ENCODE measurements around the gene LEMD2.

Gene LEMD2

DNA sequence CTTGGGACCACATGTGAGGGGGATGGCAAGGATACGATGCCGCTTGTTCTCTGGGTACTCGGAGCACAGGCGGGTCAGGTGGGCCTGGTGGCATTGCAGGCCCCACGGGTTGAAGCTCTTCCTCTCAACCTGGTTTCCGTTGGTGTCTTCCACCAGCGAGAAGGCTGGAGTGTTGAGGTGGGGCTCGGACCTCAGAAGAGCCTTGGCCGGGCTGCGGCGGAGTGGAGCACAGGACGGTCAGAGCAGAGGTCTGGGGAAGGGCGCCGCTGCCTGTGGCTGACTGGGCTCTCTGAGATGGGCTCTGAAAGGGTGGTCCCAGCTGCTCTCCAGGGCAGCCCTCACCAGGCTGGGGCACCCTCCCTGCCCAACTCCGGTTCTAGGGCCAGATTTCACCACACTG, 62.2 kb downstream of the LEMD2 start:
- DNase-seq (ENCODE audit: low spot score) (no peak), ATAC-seq (ENCODE audit: low read depth) (no peak)
- H3K9me3 ChIP-seq (ENCODE audit: severe bottlenecking): no peaks in the 10 kb centered on the region
- peaks cover 5% of the 10 kb centered on the region for H3K27me3 ChIP-seq (ENCODE audit: insufficient read depth, poor library complexity, severe bottlenecking)
- no peaks in the 10 kb centered on the region for H3K4me1 ChIP-seq (ENCODE audit: insufficient read depth, poor library complexity, severe bottlenecking)
- no peak overlapping the region for H3K4me3 ChIP-seq (ENCODE audit: severe bottlenecking)
- H3K27ac ChIP-seq (ENCODE audit: poor library complexity, severe bottlenecking): no peak overlapping the region
- TF ChIP-seq, protein P1, sequence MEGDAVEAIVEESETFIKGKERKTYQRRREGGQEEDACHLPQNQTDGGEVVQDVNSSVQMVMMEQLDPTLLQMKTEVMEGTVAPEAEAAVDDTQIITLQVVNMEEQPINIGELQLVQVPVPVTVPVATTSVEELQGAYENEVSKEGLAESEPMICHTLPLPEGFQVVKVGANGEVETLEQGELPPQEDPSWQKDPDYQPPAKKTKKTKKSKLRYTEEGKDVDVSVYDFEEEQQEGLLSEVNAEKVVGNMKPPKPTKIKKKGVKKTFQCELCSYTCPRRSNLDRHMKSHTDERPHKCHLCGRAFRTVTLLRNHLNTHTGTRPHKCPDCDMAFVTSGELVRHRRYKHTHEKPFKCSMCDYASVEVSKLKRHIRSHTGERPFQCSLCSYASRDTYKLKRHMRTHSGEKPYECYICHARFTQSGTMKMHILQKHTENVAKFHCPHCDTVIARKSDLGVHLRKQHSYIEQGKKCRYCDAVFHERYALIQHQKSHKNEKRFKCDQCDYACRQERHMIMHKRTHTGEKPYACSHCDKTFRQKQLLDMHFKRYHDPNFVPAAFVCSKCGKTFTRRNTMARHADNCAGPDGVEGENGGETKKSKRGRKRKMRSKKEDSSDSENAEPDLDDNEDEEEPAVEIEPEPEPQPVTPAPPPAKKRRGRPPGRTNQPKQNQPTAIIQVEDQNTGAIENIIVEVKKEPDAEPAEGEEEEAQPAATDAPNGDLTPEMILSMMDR (IDR thresholded peaks at IDR 0.05; ENCODE audit: poor library complexity, severe bottlenecking): no peak
- no peaks in the 10 kb centered on the region for H3K36me3 ChIP-seq (ENCODE audit: low read depth)

DNA sequence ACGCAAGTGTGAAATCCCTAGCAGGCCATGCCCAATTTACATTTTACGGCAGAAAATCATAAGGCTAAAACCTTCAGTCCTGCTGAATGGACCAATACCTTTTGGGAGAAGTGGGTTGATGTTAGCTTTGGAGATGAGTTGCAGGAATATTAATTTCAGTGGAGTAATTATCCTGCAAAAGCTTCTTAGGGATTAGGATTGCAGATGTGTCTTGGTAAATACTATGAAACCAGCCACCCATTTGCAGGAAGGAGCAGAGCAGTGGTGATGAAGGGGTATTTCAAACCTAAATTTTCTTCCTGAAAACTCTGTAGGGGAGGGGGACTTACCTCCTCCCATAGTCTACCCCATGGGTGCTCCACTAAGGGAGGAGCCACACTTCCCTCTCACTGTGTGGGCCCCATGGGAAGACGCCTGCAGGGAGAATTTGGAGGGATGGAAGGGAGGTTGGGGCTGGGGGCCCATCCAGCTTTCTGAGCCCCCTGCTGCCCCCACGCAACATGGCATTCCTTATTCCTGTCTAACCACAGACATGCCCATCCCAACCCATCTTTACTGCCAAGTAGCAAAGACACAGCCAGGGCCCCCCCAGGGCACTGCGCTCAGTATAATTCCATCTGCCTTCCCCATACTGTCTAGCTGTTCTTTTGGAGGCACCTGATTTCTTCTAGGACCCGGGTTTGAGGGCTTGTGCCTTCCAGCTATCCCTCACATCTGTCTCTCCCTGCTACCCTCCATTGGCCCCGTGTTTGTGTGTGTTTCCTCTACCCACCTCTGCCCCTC, 62.8 kb downstream of the LEMD2 start:
- Histone ChIP-seq H3K27me3 (ENCODE audit: insufficient read depth, poor library complexity, severe bottlenecking) (peaks cover 5% of the 10 kb centered on the region), H3K27ac (ENCODE audit: poor library complexity, severe bottlenecking) (no peak overlapping the region), H3K4me1 (ENCODE audit: insufficient read depth, poor library complexity, severe bottlenecking) (no peaks in the 10 kb centered on the region), H3K4me3 (ENCODE audit: severe bottlenecking) (no peak overlapping the region), H3K9me3 (ENCODE audit: severe bottlenecking) (no peaks in the 10 kb centered on the region), H3K36me3 (ENCODE audit: low read depth) (no peaks in the 10 kb centered on the region)
- DNase-seq (ENCODE audit: low spot score) (no peak), ATAC-seq (ENCODE audit: low read depth) (no peak)
- TF ChIP-seq, protein P1 (IDR thresholded peaks at IDR 0.05; ENCODE audit: poor library complexity, severe bottlenecking): no peak

DNA sequence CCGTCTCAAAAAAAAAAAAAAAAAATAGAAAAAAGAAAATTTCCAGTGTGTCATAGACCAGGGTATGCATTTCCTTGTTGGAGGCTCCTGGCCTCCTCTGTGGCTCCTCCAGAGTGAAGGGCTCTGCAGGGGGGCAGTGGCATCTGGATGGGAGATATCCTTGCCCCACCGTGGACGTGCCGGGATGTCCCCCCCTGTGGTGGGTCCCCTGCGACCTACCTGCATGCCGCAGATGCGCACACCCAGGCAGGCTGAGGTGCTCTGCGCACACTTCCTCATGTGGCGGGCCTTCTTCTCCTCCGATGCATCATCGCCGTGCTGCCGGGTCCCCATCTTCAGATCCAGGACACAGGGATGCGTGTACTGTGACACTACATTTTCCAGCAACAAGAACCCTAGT, 63.7 kb downstream of the LEMD2 start:
- Histone ChIP-seq H3K4me3 (ENCODE audit: severe bottlenecking) (no peak overlapping the region), H3K27me3 (ENCODE audit: insufficient read depth, poor library complexity, severe bottlenecking) (peaks cover 5% of the 10 kb centered on the region), H3K9me3 (ENCODE audit: severe bottlenecking) (no peaks in the 10 kb centered on the region), H3K27ac (ENCODE audit: poor library complexity, severe bottlenecking) (no peak overlapping the region), H3K4me1 (ENCODE audit: insufficient read depth, poor library complexity, severe bottlenecking) (no peaks in the 10 kb centered on the region), H3K36me3 (ENCODE audit: low read depth) (no peaks in the 10 kb centered on the region)
- ATAC-seq (ENCODE audit: low read depth) (no peak), DNase-seq (ENCODE audit: low spot score) (no peak)
- TF ChIP-seq, protein P1 (IDR thresholded peaks at IDR 0.05; ENCODE audit: poor library complexity, severe bottlenecking): no peak

DNA sequence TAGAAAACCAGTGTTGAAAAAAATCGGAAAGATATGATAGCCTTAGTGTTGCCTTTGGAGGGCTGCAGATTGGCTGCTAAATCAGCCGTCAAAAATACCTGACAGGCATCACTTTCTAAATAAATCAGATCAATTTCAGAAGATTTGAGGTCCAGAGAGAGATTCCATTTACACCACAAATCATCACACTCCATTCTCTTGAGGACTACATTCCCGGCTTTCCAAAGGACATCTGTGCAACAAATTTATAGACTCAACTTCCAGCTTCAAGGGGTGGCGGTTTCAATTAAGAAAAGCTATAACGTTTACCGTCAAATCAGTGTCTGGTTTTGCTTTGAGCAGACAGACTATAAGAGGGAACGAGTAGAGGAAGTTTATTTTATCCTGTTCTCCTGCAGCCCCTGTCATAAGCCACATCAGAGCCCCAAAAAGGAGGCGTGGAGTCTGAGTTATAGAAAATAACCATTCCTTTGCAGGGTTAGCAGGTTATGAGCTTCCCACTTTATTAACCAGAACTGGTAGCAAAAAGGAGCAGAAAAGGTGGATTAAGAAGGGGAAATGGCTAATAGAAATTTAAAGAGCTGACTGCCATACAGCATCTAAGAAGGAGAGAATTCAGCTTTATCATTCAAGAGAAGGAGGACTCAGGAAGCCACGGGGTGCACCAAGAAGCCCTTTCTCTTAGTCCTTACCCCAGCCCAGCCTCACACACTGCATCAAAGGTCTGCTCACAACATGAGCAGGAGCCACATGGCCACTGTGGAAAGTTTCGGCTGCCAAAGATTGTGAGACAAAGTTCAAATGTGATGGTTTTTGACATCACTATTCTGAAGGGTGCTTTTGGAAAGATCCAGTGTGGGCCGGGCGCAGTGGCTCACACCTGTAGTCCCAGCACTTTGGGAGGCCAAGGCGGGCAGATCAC, 64.6 kb downstream of the LEMD2 start:
- no peak for DNase-seq (ENCODE audit: low spot score)
- no peak for ATAC-seq (ENCODE audit: low read depth)
- TF ChIP-seq, protein P1 (IDR thresholded peaks at IDR 0.05; ENCODE audit: poor library complexity, severe bottlenecking): no peak
- no peaks in the 10 kb centered on the region for H3K4me1 ChIP-seq (ENCODE audit: insufficient read depth, poor library complexity, severe bottlenecking)
- no peak overlapping the region for H3K27ac ChIP-seq (ENCODE audit: poor library complexity, severe bottlenecking)
- no peak overlapping the region for H3K4me3 ChIP-seq (ENCODE audit: severe bottlenecking)
- H3K27me3 ChIP-seq (ENCODE audit: insufficient read depth, poor library complexity, severe bottlenecking): peaks cover 5% of the 10 kb centered on the region
- no peaks in the 10 kb centered on the region for H3K36me3 ChIP-seq (ENCODE audit: low read depth)
- no peaks in the 10 kb centered on the region for H3K9me3 ChIP-seq (ENCODE audit: severe bottlenecking)
